Duodenal mucosa (tissue), 2 donors: Measurements from ENCODE around the gene KCNQ2.

Experiments used
- H3K27ac ChIP-seq: one replicate; pipeline ENCODE4 v1.7.0; 2013; ENCODE audit warnings: low read depth, low read length
- H3K27me3 ChIP-seq, 2 donors: one replicate each; pipeline ENCODE4 v1.7.0; 2013; ENCODE audit warnings: low read length in 2 of 2, control low read depth in 1 of 2; ENCODE audit not compliant: insufficient read depth in 2 of 2, control insufficient read depth in 1 of 2
- H3K36me3 ChIP-seq, 2 donors: one replicate each; pipeline ENCODE4 v1.7.0; 2013; ENCODE audit warnings: low read length in 2 of 2, control low read depth in 1 of 2; ENCODE audit not compliant: insufficient read depth in 2 of 2, control insufficient read depth in 1 of 2
- H3K4me1 ChIP-seq, 2 donors: one replicate each; pipeline ENCODE4 v1.7.0; 2013; ENCODE audit warnings: low read length in 2 of 2, control low read depth in 1 of 2; ENCODE audit not compliant: insufficient read depth in 2 of 2, control insufficient read depth in 1 of 2
- H3K4me3 ChIP-seq, 2 donors: one replicate each; pipeline ENCODE4 v1.7.0; 2013; ENCODE audit warnings: low read length in 2 of 2, low read depth in 1 of 2
- H3K9ac ChIP-seq, 2 donors: one replicate each; pipeline ENCODE4 v1.7.0; 2013; ENCODE audit warnings: low read length in 2 of 2, low read depth in 1 of 2
- H3K9me3 ChIP-seq, 2 donors: one replicate each; pipeline ENCODE4 v1.7.0; 2013; ENCODE audit warnings: low read length in 2 of 2, control low read depth in 1 of 2; ENCODE audit not compliant: control insufficient read depth in 1 of 2

Gene KCNQ2

DNA sequence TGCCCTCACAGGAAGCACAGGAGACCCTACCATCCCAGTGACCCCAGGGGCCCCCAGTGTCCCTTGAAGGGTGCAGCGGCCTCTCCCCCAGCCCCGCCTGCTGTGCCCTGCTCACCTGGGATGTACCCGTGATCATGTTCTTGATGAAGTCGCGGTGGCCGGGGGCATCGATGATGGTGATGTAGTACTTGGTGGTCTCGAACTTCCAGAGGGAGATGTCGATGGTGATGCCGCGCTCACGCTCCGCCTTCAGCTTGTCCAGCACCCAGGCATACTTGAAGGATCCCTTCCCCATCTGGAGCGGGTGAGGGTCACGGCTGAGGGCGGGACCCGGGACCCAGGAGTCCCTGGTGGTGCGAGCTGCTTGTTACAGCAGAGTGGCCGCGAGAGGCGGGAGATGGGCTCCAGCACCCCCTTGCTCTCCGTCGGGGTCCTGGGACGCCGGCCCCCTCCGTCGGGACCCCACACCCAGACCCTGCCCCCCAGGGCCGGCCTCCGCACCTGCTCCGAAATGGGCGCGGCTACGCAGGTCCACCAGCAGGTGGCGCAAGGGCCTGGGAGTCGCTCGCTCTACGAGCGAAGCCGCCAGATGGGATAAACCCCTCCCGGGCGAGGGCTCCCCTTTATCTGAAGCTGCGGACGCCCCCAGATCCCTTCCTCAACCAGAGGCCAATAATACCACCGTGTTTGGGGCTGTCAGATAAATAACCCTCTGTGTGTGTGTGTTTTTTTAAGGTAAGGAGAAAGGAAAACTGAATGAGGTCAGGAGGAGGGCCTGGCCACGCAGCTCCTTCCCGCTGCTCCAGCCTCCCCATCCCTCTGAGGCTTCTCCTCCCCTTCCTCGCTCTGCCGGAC lies 23.5 kb upstream of the KCNQ2 start:
- Histone ChIP-seq H3K4me3 (peak overlapping the region; percentile 50 to 65), H3K4me1 (peaks cover 0 to 4% of the 10 kb centered on the region in 2 donors), H3K9me3 (no peaks in the 10 kb centered on the region), H3K36me3 (no peaks in the 10 kb centered on the region), H3K27ac (no peak overlapping the region), H3K9ac (no peak overlapping the region), H3K27me3 (peaks cover 25 to 32% of the 10 kb centered on the region in 2 donors)

DNA sequence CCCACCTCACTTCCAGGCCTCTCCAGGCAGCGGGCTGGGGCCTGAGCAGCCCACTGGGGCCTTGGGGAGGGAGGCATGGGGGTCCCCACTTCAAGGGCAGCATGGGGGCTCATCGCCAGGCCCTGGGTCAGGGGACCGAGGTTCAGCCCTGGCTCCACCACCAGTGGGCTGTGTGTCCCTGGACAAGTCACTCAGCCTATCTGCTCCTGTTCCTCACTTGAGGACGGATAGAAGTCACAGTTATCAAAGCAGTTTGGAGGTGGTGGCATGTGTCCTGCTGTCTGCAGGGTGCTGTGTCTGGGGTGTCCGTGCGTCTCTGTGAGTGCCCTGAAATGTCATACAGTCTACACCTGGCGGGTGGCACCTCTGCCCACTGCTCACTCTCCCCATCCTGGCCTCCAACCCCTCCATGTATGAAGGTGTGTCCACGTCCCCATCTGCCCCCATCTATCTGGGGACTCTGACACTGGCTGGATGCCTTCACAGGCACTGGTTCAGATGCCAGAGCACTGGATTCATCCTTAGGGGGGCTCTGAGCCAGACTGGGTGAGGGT lies 22.8 kb upstream of the KCNQ2 start:
- Histone ChIP-seq H3K4me1 (peaks cover 0 to 4% of the 10 kb centered on the region in 2 donors), H3K36me3 (no peaks in the 10 kb centered on the region), H3K27ac (no peak overlapping the region), H3K9ac (no peak overlapping the region), H3K27me3 (peaks cover 25 to 27% of the 10 kb centered on the region in 2 donors), H3K4me3 (no peak overlapping the region), H3K9me3 (no peaks in the 10 kb centered on the region)

DNA sequence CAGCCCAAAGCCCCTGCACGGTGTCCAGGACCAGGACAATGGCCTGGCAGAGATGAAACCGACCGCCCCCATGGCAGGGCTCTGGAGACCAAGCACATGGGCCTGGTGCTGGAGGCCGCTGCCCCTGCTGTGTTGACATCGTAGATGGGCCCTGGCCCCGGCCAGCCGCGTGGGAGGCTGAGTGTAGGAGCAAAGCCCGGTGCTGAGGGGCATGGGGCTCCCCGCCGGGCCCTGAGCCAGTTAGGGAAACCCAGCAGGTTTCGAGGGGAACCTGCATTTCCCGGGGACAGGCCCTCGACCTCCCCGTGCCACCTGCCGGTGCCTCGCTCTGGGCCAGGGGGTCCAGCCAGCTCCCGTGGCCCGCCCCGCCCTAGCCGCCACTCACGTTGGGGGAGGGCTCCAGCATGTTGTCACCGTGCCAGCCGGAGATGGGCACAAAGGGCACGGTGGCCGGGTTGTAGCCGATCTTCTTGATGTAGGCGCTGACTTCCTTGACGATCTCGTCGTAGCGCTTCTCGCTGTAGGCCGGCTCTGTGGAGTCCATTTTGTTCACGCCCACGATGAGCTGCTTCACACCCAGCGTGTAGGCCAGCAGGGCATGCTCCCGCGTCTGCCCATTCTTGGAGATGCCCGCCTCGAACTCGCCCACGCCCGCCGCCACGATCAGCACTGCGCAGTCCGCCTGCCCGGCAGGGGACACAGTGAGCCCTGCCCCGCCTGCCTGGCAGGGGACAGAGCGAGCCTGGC lies 22.1 kb upstream of the KCNQ2 start:
- H3K9me3 ChIP-seq: no peaks in the 10 kb centered on the region
- H3K4me1 ChIP-seq: peaks cover 0 to 4% of the 10 kb centered on the region in 2 donors
- H3K27ac ChIP-seq: no peak overlapping the region
- peaks cover 21% of the 10 kb centered on the region in 2 donors for H3K27me3 ChIP-seq
- no peak overlapping the region for H3K9ac ChIP-seq
- H3K36me3 ChIP-seq: no peaks in the 10 kb centered on the region
- H3K4me3 ChIP-seq: no peak overlapping the region

DNA sequence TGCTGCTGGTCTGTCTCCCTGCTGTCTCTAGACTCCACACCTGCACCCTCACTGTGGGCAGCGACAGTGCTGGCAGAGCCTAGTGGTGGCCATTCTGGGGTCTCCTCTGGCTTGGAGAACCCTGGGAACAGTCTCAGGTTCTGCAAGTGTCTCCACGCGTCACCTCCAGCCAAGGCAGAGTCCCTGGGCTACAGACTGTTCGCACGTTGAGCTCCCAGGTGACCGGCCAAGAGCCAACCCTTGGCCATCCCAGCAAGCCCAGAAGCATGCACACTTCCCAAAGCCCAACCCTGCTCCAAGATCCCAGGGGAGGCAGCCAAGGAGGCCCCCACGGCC lies 21.6 kb upstream of the KCNQ2 start:
- peaks cover 0 to 4% of the 10 kb centered on the region in 2 donors for H3K4me1 ChIP-seq
- no peaks in the 10 kb centered on the region for H3K9me3 ChIP-seq
- no peak overlapping the region for H3K9ac ChIP-seq
- no peak overlapping the region for H3K4me3 ChIP-seq
- H3K36me3 ChIP-seq: no peaks in the 10 kb centered on the region
- H3K27me3 ChIP-seq: peaks cover 18 to 20% of the 10 kb centered on the region in 2 donors
- no peak overlapping the region for H3K27ac ChIP-seq

DNA sequence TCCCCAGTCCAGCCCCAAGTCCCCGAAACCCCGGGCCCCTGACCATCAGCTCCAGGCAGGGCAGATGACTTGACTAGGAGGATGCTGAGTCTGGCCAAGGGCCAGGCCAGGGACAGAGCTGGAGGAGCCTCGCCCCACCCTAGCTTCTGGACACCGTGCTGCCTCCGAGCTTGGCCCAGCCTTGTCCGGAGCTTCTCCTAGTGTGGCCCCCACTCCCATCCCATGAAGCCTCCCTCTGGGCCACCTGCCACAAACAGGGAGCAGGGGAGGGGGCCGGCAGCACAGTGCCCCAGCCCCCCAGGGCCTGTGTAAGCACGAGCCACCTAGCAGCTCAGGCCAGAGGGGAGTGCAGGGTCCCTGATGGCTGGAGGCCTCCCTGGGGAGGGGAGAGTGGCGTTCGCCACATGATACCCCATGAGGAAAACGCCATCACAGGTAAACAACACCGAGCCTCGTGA lies 21.1 kb upstream of the KCNQ2 start:
- Histone ChIP-seq H3K36me3 (no peaks in the 10 kb centered on the region), H3K9ac (no peak overlapping the region), H3K9me3 (no peaks in the 10 kb centered on the region), H3K27ac (no peak overlapping the region), H3K4me3 (no peak overlapping the region), H3K27me3 (peaks cover 22 to 23% of the 10 kb centered on the region in 2 donors), H3K4me1 (peaks cover 0 to 4% of the 10 kb centered on the region in 2 donors)

DNA sequence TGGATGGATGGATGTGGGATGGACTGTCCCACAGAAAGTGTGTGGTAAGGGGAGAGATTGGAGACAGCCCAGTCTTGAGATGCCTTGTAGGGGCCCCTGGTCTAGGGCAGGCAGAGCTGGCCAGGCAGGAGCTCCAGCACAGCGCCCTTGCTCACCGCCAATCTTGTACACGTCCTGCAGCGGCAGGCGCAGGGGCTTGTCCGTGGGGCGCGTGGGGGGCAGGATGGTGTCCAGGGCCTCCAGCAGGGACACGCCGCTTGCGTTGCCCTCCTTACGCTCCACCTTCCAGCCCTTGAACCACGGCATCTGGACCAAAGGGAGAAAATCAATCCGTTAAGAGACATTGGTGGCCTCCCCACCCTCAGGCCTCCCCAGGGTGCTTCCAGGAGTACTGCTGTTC lies 20.5 kb upstream of the KCNQ2 start:
- H3K27me3 ChIP-seq: peaks cover 18 to 23% of the 10 kb centered on the region in 2 donors
- H3K9ac ChIP-seq: no peak overlapping the region
- no peak overlapping the region for H3K4me3 ChIP-seq
- no peaks in the 10 kb centered on the region for H3K36me3 ChIP-seq
- H3K4me1 ChIP-seq: peaks cover 0 to 4% of the 10 kb centered on the region in 2 donors
- no peak overlapping the region for H3K27ac ChIP-seq
- H3K9me3 ChIP-seq: no peaks in the 10 kb centered on the region

DNA sequence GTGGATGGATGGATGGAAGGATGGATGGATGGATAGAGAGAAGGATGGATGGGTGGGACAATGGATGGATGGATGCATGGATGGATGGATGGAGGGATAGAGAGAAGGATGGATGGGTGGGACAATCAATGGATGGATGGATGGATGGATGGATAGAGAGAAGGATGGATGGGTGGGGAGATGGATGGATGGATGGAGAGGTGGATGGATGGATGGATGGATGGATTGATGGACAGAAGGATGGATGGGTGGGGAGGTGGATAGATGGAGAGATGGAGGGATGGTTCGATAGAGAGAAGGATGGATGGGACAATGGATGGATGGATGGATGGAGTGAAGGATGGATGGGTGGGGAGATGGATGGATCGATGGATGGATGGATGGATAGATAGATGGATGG lies 20.1 kb upstream of the KCNQ2 start:
- H3K4me1 ChIP-seq: peaks cover 0 to 4% of the 10 kb centered on the region in 2 donors
- no peak overlapping the region for H3K9ac ChIP-seq
- peaks cover 14 to 26% of the 10 kb centered on the region in 2 donors for H3K27me3 ChIP-seq
- no peak overlapping the region for H3K27ac ChIP-seq
- H3K4me3 ChIP-seq: no peak overlapping the region
- no peaks in the 10 kb centered on the region for H3K9me3 ChIP-seq
- H3K36me3 ChIP-seq: no peaks in the 10 kb centered on the region

DNA sequence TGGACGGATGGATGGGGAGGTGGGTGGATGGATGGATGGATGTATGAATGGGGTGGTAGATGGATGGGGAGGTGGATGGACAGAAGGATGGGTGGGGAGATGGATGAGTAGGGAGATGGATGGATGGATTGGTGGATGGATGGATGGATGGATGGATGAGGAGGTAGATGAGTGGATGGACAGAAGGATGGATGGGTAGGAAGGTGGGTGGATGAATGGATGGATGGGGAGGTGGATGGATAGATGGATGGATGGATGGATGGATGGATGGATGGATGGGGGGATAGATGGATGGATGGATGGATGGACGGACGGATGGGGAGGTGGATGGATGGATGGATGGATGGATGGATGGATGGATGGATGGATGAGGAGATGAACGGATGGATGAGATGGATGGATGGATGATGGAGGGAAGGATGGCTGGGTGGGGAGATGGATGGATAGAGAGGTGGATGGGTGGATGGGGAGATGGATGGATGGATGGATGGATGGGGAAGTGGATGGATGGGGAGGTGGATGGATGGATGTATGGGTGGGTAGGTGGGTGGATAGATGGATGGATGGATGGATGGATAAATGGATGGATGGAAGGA lies 19.3 kb upstream of the KCNQ2 start:
- no peak overlapping the region for H3K9ac ChIP-seq
- peaks cover 6 to 22% of the 10 kb centered on the region in 2 donors for H3K27me3 ChIP-seq
- no peak overlapping the region for H3K4me3 ChIP-seq
- H3K4me1 ChIP-seq: peaks cover 0 to 4% of the 10 kb centered on the region in 2 donors
- no peaks in the 10 kb centered on the region for H3K9me3 ChIP-seq
- H3K36me3 ChIP-seq: no peaks in the 10 kb centered on the region
- no peak overlapping the region for H3K27ac ChIP-seq

DNA sequence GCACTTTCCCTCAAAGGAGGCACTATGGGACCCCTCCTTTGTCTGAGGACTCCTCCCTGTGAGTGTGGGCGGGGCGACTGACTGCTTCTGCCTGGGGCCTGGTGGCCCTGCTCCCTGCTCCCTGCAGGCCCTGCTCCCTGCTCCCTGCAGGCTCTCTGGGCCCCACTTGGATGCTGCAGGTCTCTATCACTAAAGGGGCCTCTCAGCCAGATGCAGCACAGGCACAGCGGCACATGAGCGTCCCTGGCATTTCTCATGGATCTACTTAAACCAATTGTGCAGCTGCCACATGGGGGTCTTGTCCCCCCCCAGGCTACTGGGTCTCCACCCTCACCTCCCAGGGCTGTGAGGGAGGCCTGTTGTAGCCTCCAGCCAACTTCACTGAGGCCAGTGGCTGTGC lies 18.6 kb upstream of the KCNQ2 start:
- peaks cover 4 to 18% of the 10 kb centered on the region in 2 donors for H3K27me3 ChIP-seq
- H3K4me3 ChIP-seq: no peak overlapping the region
- no peak overlapping the region for H3K27ac ChIP-seq
- no peaks in the 10 kb centered on the region for H3K36me3 ChIP-seq
- H3K9me3 ChIP-seq: no peaks in the 10 kb centered on the region
- no peaks in the 10 kb centered on the region for H3K4me1 ChIP-seq
- no peak overlapping the region for H3K9ac ChIP-seq

DNA sequence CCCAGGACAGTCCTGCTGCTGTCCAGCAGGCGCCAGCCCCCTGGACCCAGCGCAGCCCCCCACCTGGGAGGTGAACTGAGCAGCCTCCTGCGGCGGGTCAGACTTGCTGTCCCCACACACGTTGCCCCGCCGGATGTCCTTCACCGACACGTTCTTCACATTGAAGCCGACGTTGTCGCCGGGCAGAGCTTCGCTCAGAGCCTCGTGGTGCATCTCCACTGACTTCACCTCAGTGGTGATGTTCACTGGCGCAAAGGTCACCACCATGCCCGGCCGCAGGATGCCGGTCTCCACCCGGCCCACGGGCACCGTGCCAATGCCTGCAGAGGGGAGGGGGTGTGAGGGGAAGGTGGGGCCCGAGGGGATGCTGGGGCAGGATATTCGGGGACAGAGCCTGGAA lies 18.0 kb upstream of the KCNQ2 start:
- peaks cover 4 to 14% of the 10 kb centered on the region in 2 donors for H3K27me3 ChIP-seq
- no peaks in the 10 kb centered on the region for H3K4me1 ChIP-seq
- H3K4me3 ChIP-seq: no peak overlapping the region
- H3K9me3 ChIP-seq: no peaks in the 10 kb centered on the region
- no peak overlapping the region for H3K27ac ChIP-seq
- no peaks in the 10 kb centered on the region for H3K36me3 ChIP-seq
- no peak overlapping the region for H3K9ac ChIP-seq
